Stimulated activated CD8-positive, alpha-beta memory T cell treated with anti-CD3 and anti-CD28 coated beads, Interleukin-7, amount 100 ng/mL, for 24 hours (primary cell): ENCODE data around the gene RENBP.

Source experiments
- DNase-seq: peaks from one replicate; pipeline ENCODE4 v3.0.0-alpha.2; 2020; ENCODE audit warnings: low read depth

The RENBP gene

GRCh38 chrX:153887385-153887784 lies 57.1 kb downstream of the RENBP start:
- DNase-seq = no peak

GRCh38 chrX:153886915-153887314 lies 57.5 kb downstream of the RENBP start:
- no peak for DNase-seq

- DNase-seq = no peak
These were observed 58.2 kb downstream of the RENBP start, which contains the start of gene L1CAM for GRCh38 chrX:153885968-153886903. Gene L1CAM (minus strand): TSS chrX:153886173. CDS start chrX:153875836, 10,337 bp downstream.
